Erythroblast (primary cell): ENCODE data around the gene IL10RA.

Source experiments
- DNase-seq, 2 experiments: peaks; one replicate each; lab custom pipeline; 2025; lab: John Stamatoyannopoulos, UW
- GATA1 ChIP-seq: IDR thresholded peaks from 2 replicates; pipeline ENCODE4 v1.6.1; 2011; ENCODE audit warnings: low read depth, mild to moderate bottlenecking, control low read depth, low read length, moderate library complexity
- POLR2A ChIP-seq: IDR thresholded peaks from 2 replicates; pipeline ENCODE4 v1.6.1; 2011; ENCODE audit warnings: mild to moderate bottlenecking, low read length

The IL10RA gene

DNA sequence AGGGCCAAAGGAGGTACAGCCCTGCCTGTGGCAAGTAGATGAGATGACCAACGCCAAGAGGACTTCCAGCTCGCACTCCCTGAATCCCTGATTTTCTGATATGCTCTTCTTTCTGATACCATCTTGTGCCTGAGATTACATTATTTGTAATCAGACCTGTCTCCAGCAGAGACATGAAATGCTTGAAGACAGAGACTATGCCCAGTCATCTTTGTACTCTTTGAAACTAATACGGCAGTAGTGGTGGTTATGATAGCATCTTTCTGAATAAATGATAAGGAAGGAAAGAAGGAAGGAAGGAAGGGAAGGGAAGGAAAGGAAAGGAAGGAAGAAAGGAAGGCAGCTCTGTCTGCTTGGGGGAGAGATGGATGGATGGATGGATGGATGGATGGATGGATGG is 27.8 kb downstream of the IL10RA start:
- no peak for DNase-seq
- TF ChIP-seq POLR2A: no peak
- TF ChIP-seq GATA1: no peak

DNA sequence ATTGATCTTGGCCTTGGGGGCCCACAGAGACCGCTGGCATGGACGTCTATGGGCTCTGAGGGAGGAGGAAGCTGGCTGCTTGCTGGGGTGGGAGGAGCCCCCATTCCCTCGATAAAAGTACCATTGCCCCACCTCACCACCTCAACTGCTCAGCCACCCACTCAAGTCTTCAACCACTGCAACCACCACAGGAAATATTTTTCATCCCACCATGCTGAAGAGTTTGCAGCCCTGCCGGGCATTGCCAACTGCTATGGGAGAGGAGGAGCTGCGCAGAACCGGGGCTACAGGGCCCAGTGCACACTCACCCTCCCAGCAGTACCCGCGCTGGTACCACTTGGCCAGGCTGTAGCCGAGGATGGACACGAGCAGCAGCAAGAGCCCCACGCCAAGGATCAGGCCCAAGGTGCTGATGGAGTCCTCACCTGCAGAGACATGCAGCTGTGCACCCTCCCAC is 29.2 kb downstream of the IL10RA start:
- TF ChIP-seq POLR2A (no peak), GATA1 (no peak)
- DNase-seq: no peak

DNA sequence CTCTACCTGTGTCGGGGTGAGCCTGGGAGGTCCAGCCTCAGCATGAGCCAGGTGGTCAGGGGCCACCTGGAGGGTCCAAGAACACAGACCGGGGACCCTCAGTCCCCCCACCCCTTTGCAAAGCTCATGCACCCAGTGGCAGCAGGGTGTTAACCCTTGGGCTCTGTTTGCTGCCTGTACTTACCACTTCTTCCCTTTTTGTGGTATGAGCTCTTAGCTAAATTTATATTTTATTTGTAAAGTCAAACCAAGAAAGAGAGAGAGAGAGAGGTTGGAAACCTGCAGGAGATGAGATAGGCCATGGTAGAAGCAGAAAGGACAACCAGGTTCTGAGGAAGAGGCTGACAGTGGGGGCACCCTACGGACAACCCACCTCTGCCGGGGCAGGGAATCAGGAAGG is 29.9 kb downstream of the IL10RA start:
- DNase-seq: no peak
- TF ChIP-seq GATA1 (no peak), POLR2A (no peak)

DNA sequence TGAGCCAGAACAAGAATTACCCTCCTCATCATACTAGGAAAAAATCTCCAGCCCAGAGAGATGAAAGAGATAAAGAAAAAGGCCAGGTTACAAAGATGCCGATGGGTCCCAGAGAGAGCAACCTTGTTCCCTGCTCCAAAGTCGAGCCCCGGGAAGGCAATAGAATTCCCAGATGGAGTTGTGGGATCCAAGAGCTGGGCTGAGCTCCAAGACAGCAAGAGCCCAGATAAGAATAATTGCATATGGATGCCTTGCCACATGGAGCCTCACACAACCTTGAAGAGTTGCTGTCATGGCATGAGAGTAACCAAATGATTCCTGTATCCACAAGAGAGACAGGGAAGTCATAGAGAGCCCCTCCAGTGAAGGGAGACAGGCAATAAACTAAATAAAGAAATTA is 30.9 kb downstream of the IL10RA start:
- DNase-seq: no peak
- no peak for TF ChIP-seq POLR2A
- no peak for TF ChIP-seq GATA1

DNA sequence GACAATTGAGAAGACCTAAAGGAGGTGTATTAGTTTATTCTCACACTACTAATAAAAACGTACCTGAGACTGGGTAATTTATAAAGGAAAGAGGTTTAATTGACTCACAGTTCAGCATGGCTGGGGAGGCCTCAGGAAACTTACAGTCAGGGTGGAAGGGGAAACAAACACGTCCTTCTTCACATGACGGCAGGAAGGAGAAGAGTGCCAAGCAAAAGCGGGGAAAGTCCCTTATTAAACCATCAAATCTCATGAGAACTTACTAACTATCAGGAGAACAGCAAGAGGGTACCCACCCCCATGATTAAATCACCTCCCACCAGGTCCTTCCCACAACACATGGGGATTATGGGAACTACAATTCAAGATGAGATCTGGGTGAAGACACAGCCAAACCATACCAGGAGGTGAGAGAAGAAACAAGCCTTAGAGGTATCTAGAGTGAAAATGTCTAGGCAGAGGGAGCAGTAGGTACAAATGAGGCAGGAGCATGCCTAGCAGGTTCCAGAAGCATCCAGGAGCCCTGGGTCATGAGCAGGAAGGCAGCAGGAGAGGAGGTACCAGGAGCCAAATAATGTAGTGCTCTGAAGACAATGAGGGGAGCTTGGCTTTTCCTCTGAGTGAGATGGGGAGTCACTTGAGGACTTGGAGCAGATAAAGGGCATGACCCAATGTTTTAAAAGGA is 31.6 kb downstream of the IL10RA start:
- TF ChIP-seq POLR2A: no peak
- no peak for DNase-seq

DNA sequence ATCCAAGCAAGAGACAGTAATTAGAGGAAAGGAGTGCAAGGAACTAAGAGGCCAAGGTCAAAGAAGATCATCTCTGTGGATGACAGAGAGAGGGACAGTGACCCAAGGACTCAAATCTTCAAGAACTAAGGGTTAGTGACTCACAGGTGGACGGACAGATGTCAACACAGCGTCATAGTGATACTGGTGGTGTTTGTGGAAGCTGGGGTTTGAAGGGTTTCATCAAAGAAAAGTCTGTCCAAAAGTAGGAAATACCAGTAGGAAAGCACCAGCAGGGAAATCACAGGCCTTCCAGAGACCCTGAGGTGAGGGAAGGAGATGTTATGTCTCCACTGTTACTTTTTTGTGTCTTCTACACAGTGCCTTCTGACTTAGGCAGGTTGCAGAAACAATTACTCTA is 32.2 kb downstream of the IL10RA start:
- no peak for DNase-seq
- TF ChIP-seq POLR2A (no peak), GATA1 (no peak)

DNA sequence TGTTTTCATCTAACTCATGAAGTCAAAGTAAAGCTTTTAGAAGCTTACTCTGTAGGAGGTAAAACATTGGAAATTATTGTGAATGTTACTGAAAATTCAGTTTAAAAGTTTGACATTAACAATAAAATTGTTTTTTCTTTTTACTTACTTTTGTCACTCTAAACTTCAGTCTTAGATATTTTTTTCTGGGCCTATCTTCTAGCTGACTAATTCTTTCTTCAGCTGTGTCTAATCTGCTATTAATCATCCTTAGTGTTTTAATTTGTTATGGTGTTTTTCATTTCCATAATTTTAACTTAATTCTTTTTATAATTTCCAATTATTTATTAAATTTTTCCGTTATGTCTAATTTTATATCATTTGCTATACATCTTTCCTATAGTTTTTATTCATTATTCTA is 35.0 kb downstream of the IL10RA start:
- no peak for TF ChIP-seq POLR2A
- TF ChIP-seq GATA1: no peak
- no peak for DNase-seq

DNA sequence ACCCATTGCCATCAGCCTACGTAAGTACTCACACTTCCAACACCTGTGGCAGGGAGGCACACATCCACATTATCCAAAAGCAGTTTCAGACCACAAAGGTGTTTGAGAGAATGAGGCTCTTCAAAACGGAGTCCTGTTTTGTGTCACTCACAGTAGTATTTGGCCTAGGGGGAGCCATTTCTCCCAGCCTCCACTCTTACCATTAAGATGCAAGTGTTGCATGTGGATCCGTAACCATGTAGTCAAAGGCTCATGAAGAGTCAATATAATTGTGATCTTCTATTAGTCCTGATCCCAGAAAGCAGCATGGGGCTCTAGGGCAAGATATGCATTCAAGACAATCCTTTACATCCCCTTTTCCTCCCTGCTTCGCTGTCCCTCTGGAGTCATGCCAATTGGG is 41.5 kb downstream of the IL10RA start:
- no peak for TF ChIP-seq POLR2A
- TF ChIP-seq GATA1: no peak

DNA sequence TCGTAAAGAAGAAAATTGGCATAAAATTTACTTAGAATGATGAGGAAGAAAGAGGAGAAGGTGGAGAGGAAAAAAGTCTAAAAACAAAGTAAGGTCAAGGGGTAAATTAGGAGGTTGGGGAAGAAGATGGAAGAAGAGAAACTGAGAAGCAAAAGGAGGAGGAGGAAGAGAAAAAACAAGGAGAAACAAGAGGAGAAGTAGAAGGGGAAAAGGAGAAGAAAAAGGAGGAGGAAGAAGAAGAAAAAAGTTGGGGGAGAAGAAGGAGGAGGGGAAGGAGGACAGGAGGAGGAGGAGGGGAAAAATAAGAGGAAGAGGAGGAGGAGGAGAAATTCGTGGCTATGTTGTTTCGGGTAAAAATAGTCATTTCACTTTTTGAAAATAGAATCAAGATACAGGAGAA is 42.4 kb downstream of the IL10RA start:
- no peak for DNase-seq

More for the DNA sequence above, 41.5 kb downstream of the IL10RA start:
- DNase-seq: no peak

DNA sequence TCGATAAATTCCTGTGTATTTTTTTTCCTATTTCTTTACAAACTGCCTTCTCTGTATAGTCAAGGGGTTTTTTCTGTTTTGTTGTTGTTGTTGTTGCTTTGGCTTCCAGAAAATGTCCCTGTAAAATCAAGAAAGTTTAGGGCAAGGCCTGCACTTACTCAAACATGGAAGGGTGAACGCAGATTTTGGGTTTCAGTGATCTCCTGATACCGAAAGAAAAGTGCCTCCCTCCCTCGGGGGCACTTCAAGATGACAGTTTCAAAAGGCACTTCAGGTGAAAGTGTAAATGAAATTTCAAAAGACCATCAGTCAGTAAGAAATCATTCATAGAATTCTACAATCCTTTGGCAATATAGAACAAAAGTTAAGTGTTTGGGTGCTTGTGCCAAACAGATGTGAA is 47.2 kb downstream of the IL10RA start:
- DNase-seq: no peak
- TF ChIP-seq GATA1: no peak
- no peak for TF ChIP-seq POLR2A

More for the DNA sequence above, 42.4 kb downstream of the IL10RA start:
- TF ChIP-seq GATA1 (no peak), POLR2A (no peak)

DNA sequence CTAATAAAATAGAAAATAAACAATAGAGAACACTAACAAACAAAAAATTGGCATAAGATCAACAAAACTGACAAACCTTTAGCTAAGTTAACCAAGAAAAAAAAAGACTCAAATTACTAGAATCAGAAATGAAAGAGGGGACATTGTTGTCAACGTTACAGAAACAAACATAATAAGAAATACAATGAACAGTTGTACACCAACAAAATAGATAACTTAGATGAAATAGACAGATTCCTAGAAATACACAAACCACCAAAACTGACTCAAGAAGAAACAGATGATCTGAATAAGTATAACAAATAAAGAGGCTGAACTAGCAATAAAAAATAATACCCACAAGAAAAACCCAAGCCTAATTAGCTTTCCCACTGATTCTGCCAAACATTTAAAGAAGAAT is 55.9 kb downstream of the IL10RA start:
- DNase-seq: no peak
- TF ChIP-seq POLR2A (no peak), GATA1 (no peak)

DNA sequence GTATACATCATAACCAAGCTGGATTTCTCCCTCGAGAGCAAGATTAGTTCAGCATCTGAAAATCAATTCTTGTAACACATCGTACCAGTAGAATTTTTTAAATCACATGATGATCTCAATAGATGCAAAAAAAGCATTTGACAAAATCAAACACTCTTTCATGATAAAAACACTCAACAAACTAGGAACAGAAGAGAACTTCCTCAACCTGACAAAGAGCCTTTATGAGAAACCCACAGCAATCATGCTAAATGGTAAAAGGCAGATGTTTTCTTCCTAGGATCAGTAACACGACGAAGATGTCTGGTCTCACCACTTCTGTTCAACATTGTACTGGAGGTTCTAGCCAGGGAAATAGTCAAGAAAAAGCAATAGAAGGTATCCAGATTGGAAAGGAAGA is 56.6 kb downstream of the IL10RA start:
- TF ChIP-seq GATA1 (no peak), POLR2A (no peak)
- no peak for DNase-seq

DNA sequence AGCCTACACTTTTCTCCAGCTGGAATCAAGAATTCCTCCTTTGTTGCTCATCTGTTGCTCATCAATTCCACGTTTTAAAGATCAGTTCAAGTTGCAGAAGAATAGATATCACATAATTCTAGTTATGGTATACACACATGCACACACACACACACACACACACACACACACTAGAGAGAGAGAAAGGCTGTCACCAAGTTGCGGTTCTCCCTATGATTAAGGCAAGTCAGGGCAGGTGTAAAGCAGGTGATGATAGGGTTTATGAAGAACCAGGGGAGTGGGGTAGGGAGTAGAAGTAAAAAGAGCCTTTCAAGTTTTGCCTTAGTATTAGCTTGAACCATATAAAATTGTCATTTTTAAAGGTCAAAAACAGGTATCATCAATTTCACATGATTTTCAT is 59.0 kb downstream of the IL10RA start:
- no peak for TF ChIP-seq GATA1
- TF ChIP-seq POLR2A: no peak
- no peak for DNase-seq

DNA sequence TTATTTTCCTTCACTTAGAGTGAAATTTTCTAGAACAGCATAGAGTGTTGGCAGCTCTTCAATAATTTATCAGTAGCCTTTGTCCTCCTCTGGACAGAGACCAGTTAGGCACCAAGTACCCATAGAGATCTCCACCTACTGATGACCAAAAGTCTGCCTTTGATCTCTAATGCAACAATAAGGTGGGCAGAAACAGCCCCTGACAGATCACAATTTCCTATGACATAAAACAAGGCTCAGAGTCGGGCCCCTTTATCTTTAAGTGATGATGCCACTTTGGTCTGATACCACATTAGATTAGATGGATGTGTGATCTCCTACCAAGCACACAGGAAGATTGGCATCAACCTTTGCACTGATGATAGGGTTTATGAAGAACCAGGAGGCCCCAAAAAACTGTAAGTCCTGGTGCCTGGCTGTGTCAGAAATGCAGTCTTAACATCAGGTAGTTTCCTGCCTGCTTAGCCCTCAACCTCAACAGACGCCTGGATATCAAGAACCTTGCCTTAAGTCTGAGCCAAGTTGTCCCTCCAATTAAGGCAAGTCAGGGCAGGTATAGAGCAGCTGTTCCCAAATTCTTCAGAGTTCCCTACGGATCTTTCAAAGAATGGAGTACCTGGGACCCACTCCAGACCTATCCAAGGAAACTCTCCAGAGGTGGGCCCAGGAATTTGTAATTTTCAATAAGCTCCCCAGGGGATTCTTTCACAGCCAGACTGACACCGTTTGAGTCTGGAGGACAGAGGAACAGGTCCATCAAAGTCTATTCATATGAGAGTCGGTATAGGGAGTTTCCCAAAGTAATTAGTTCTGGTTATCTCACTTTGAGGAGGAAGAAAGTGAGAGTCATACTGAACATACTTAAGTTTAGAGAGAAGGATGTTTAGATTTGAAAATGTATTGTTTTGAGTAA is 60.1 kb downstream of the IL10RA start:
- TF ChIP-seq GATA1 (no peak), POLR2A (no peak)
- no peak for DNase-seq
